K562 (cell line): ENCODE data around the gene ZNF689. TPM values are rescaled to one million over a fixed set of nuclear protein-coding genes. Genes with fewer than 3 reads are reported as not detected.

Experiments used
- BCOR ChIP-seq: fragments of 450-650 bp; IDR thresholded peaks from 2 replicates; pipeline ENCODE4 v1.6.1; 2016
- COPS2 ChIP-seq: fragments of 450-650 bp; conservative IDR thresholded peaks from 2 replicates; pipeline ENCODE4 v1.6.1; 2016; ENCODE audit warnings: mild to moderate bottlenecking, moderate library complexity
- DIDO1 ChIP-seq: fragments of 450-650 bp; IDR thresholded peaks from 2 replicates; pipeline ENCODE4 v1.6.1; 2016; ENCODE audit warnings: low read depth, missing biosample characterization, missing genetic modification characterization
- DMBX1 ChIP-seq: fragments of 250-450 bp; sonication (Bioruptor Pico); IDR thresholded peaks from 2 replicates; pipeline ENCODE4 v1.8.0; 2022; ENCODE audit warnings: inconsistent platforms, mild to moderate bottlenecking, moderate library complexity, borderline replicate concordance
- E2F4 ChIP-seq: sonication (generic); formaldehyde crosslinking; IDR thresholded peaks from 2 replicates; pipeline ENCODE4 v1.8.0; 2022; ENCODE audit warnings: mild to moderate bottlenecking, low read depth, missing genetic modification reagents
- EGR1 ChIP-seq: fragments of 450-650 bp; conservative IDR thresholded peaks from 2 replicates; pipeline ENCODE4 v1.6.1; 2017; ENCODE audit warnings: mild to moderate bottlenecking
- ELF1 ChIP-seq: fragments of 200-800 bp; sonication (Bioruptor generic); IDR thresholded peaks from 2 replicates; pipeline ENCODE4 v1.6.1; 2016; ENCODE audit warnings: missing genetic modification characterization, missing compliant biosample characterization
- HOMEZ ChIP-seq: fragments of 250-450 bp; sonication (Bioruptor Pico); IDR thresholded peaks from 2 replicates; pipeline ENCODE4 v1.4.0; 2020; ENCODE audit warnings: mild to moderate bottlenecking, moderate library complexity
- LEF1 ChIP-seq: fragments of 450-650 bp; IDR thresholded peaks from 2 replicates; pipeline ENCODE4 v1.6.1; 2016; ENCODE audit warnings: mild to moderate bottlenecking
- NFIC ChIP-seq: fragments of 450-650 bp; IDR thresholded peaks from 2 replicates; pipeline ENCODE4 v1.6.1; 2017; ENCODE audit warnings: mild to moderate bottlenecking, inconsistent platforms
- PCBP1 ChIP-seq: fragments of 200-400 bp; formaldehyde crosslinking; IDR thresholded peaks from 2 replicates; pipeline ENCODE4 v1.6.1; 2018; ENCODE audit warnings: mild to moderate bottlenecking, low read depth, low read length; ENCODE audit not compliant: poor library complexity, severe bottlenecking
- SAFB ChIP-seq: fragments of 200-400 bp; formaldehyde crosslinking; IDR thresholded peaks from 2 replicates; pipeline ENCODE4 v1.6.1; 2017; ENCODE audit warnings: low read depth, low read length, borderline replicate concordance
- SIRT6 ChIP-seq: IDR thresholded peaks from one replicate; pipeline ENCODE4 v1.6.1; 2012; ENCODE audit warnings: low read depth, mild to moderate bottlenecking, control low read depth, inconsistent platforms, low read length, moderate library complexity
- SMARCA5 ChIP-seq: fragments of 450-650 bp; IDR thresholded peaks from 2 replicates; pipeline ENCODE4 v1.6.1; 2016
- SRF ChIP-seq, 2 experiments: fragments of 250-450, 450-650 bp in 1 of 2; sonication (Bioruptor Pico) in 1 of 2; sonication (generic) in 1 of 2; formaldehyde crosslinking; IDR thresholded peaks; 2 replicates each; pipeline versions ENCODE4 v1.5.0 to v1.5.1; 2020 to 2022; ENCODE audit warnings: mild to moderate bottlenecking in 1 of 2, missing genetic modification reagents in 1 of 2
- ZNF184 ChIP-seq: sonication (generic); formaldehyde crosslinking; IDR thresholded peaks from 2 replicates; pipeline ENCODE4 v1.5.0; 2020; ENCODE audit warnings: missing genetic modification reagents
- ZNF398 ChIP-seq: fragments of 250-450 bp; sonication (Bioruptor Pico); IDR thresholded peaks from 2 replicates; pipeline ENCODE4 v1.8.0; 2021; ENCODE audit warnings: moderate library complexity, mild to moderate bottlenecking, inconsistent platforms
- ZNF57 ChIP-seq: fragments of 450-650 bp; formaldehyde crosslinking; IDR thresholded peaks from 2 replicates; pipeline ENCODE4 v1.4.0; 2020; ENCODE audit warnings: mild to moderate bottlenecking, moderate library complexity
- ZNF695 ChIP-seq: fragments of 450-650 bp; formaldehyde crosslinking; IDR thresholded peaks from 2 replicates; pipeline ENCODE4 v1.4.0; 2020; ENCODE audit warnings: mild to moderate bottlenecking, moderate library complexity
- ZNF766 ChIP-seq: fragments of 200-800 bp; sonication (Bioruptor generic); conservative IDR thresholded peaks from 2 replicates; pipeline ENCODE4 v1.6.1; 2016; ENCODE audit warnings: missing genetic modification characterization, missing compliant biosample characterization
- polyA plus RNA-seq, 8 experiments: library from polyadenylated mRNA; depleted of rRNA in 4 of 8; stranded (reverse) in 5 of 8; unstranded in 3 of 8; fragments of >200 nt; fragmentation: Nextera tagmentation in 2 of 8; fragmentation: Illumina TruSeq in 1 of 8; extraction: Ambion mirVana in 2 of 8; extraction: Trizol in 1 of 8; gene quantifications; 2 replicates each; pipeline versions ENCODE4 v1.2.1 to v1.2.3, GENCODE V29; 2011 to 2014; ENCODE audit warnings: inconsistent platforms in 1 of 8, missing spikeins in 1 of 8
- total RNA-seq, 7 experiments: library from RNA; depleted of rRNA in 6 of 7; stranded (reverse); fragments of >200 nt in 6 of 7; fragmentation: Illumina TruSeq in 2 of 7; extraction: Trizol in 2 of 7; gene quantifications; 2 replicates each; pipeline versions ENCODE4 v1.2.1 to v1.2.3, GENCODE V29; 2011 to 2021; ENCODE audit warnings: low replicate concordance in 1 of 7
- TF ChIP-seq, protein P1 (sequence below): fragments of 150-350 bp; conservative IDR thresholded peaks from 2 replicates; pipeline ENCODE4 v1.6.1; 2014; ENCODE audit warnings: low read length

The ZNF689 gene
- total and polyA plus RNA-seq, 9 of the 15 experiments (the other 6 are each of a cell fraction or from before 2014, with no cell fraction given): 5.4 to 15.4 (median 10.8) TPM

DNA sequence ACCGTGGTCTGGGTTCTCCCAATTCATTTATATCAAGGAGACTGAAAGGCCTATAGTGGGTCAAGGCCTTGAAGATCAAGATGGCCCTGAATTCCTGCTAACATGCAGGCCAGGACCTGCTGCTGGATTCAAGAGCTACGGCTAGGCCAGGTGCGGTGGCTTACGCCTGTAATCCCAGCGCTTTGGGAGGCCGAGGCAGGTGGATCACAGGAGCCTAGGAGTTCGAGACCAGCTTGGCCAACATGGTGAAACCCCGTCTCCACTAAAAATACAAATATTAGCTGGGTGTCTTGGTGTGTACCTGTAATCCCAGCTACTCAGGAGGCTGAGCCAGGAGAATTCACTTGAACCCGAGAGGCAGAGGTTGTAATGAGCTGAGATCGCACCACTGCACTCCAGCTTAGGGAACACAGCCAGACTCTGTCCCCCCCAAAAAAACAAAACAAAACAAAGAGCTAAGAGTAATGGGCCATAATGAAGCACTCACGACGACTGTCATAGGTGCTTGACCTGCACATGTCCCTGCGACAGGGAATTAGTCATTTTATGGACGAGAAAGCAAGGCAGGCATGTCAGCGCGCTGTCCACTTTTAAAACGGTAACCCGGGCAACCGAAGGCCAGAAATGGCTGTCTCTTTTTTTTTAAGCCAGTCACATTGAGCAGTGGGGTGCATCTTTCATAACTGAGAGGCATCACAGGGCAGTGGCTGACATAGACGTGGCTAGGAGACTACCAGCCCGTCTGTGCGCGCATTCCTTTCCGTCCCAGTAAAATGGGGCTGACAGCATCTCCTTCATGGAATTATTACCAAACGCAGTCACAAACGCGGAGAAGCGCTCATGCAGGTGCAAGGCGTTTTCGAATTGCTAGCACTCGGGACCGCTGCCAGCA is 47.0 kb upstream of the ZNF689 start (continued):
- TF ChIP-seq, protein P1, sequence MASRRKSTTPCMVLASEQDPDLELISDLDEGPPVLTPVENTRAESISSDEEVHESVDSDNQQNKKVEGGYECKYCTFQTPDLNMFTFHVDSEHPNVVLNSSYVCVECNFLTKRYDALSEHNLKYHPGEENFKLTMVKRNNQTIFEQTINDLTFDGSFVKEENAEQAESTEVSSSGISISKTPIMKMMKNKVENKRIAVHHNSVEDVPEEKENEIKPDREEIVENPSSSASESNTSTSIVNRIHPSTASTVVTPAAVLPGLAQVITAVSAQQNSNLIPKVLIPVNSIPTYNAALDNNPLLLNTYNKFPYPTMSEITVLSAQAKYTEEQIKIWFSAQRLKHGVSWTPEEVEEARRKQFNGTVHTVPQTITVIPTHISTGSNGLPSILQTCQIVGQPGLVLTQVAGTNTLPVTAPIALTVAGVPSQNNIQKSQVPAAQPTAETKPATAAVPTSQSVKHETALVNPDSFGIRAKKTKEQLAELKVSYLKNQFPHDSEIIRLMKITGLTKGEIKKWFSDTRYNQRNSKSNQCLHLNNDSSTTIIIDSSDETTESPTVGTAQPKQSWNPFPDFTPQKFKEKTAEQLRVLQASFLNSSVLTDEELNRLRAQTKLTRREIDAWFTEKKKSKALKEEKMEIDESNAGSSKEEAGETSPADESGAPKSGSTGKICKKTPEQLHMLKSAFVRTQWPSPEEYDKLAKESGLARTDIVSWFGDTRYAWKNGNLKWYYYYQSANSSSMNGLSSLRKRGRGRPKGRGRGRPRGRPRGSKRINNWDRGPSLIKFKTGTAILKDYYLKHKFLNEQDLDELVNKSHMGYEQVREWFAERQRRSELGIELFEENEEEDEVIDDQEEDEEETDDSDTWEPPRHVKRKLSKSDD: no peak
- TF ChIP-seq SAFB: no peak
- TF ChIP-seq DIDO1 (tag): no peak
- no peak for TF ChIP-seq SIRT6
- TF ChIP-seq DMBX1 (CRISPR knock-in tag): no peak
- TF ChIP-seq ZNF398 (CRISPR knock-in tag): no peak
- TF ChIP-seq ELF1: no peak
- no peak for TF ChIP-seq LEF1
- no peak for TF ChIP-seq BCOR
- TF ChIP-seq E2F4 (CRISPR knock-in tag): no peak
- TF ChIP-seq PCBP1: no peak
- TF ChIP-seq SMARCA5: 0 out of 2 replicates have a peak, but pooled peaks have one; percentile 17
- TF ChIP-seq COPS2: no peak
- peak; percentile 78 for TF ChIP-seq NFIC
- no peak for TF ChIP-seq EGR1
- no peak for TF ChIP-seq ZNF184
- no peak for TF ChIP-seq ZNF766 (CRISPR knock-in tag)
- TF ChIP-seq HOMEZ (CRISPR knock-in tag): no peak
- TF ChIP-seq ZNF695: no peak
- no peak for TF ChIP-seq SRF (CRISPR knock-in tag; IDR thresholded peaks at IDR 0.05)
- no peak for TF ChIP-seq ZNF57 (CRISPR knock-in tag)
